ENCODE measurements around the gene ANKS3.

The ANKS3 gene, protein sequence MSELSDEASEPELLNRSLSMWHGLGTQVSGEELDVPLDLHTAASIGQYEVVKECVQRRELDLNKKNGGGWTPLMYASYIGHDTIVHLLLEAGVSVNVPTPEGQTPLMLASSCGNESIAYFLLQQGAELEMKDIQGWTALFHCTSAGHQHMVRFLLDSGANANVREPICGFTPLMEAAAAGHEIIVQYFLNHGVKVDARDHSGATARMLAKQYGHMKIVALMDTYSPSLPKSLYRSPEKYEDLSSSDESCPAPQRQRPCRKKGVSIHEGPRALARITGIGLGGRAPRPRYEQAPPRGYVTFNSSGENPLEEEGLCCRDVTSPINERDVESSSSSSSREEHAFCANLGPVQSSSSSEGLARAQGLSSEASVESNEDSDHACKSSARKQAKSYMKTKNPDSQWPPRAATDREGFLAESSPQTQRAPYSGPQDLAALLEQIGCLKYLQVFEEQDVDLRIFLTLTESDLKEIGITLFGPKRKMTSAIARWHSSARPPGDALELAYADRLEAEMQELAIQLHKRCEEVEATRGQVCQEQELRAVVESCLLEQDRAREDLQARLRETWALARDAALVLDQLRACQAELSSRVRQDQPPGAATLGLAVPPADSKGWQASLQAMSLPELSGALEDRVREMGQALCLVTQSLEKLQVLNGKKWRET

DNA sequence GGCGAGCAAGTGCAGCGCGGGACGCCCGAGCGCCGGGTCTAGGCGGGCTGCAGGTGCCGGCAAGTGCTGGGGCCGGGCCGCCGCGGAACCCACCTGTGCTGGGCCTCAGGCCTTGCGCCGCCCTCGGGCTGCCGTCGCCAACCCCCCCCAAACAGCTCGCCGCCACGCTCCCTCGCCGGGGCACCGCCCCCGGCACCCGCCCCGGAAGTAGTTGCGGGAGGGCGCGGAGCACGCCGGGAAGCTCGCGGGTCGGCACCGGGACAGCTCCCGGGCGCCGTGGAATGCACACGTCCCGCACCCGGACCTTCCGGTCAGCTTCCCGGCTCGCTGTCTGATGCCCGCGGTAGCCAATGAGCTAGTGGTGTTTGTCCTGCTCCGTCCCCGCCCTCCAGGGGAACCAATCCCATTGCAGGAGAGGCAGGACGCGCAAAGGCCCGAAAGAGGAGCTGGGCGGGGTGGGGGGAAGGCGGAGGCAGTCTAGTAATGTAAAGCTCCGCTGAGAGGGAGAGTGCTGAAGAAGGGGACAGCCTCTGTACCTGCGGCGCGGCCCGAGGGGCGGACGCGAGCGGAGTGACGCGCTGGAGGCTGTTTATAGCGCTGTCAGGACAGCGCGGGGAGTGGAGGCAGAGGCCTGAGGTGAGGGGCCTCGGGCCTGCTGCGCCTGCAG is at the start of gene ANKS3, which contains the start of gene DNAAF8:
Gene ANKS3 (minus strand): TSS at position 209 of the 667 bp plus-strand sequence. CDS start 4,122 bp downstream, outside the sequence.
Gene DNAAF8 (plus strand): TSS at position 475 of the 667 bp plus-strand sequence. CDS start 1,978 bp downstream, outside the sequence.
- ATAC-seq: peak; percentile 84

DNA sequence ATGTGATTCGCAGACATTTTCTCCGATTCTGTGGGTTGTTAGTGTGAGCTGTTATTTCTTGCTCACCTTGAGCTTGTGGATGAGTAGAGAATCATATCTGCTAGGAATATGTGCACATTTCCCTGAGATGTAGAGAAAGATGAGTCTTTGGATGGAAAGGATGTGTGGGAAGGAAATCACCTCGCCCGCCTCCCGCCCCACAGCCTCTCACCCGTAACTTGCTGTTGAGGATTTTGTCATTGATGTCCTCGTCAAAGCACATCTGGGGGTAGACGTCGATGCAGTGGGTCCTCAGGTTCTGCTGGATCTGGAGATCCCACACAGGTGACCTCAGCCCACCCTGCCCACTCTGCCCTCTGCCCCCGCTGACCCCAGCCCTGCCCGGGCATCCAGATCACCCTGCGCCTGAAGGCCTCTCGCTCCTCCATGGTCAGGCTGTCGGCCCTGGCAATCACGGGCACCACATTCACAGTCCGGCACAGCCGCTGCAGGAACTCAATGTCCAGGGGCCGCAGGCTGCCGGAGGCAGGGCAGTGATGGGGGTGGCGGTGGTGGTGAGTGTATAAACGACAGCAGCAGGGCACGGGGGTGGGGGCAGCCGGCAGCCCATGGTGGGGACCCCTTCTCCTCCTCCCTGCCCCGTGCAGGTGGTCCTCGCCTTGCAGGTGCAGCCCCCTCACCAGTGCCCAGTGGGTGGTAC is 49.3 kb upstream of the ANKS3 start:
- no peak for ATAC-seq

DNA sequence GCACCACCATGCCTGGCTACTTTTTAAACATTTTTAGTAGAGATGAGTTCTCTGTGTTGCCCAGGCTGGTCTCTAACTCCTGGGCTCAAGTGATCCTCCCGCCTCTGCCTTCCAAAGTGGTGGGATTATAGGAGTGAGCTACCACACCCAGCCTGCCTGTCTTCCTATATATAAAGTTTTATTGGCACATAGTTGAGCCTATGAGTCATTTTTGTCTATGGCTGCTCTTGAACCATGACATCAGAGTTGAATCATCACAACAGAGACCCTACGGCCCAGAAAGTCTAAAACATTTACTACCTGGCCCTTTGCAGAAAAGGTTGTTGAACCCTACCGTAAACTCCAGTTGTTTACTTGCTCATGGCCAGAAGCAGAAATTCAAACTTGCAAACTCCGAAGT is 46.2 kb upstream of the ANKS3 start:
- no peak for ATAC-seq

DNA sequence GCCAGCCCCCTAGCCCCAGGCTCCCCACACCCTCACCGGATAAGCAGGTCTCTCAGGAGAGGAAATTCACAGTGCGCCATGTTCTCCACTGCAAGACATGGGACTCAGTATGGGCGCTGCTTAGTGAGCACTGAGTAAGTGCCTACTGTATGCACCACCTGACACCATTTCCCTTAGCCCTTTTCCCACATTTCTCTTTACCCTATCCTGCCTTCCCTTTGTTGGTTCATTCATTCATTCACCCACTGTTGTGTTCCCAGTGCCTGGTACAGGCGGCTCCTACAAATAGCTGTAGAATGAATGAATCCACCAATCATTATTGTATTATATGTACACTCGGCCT is 44.0 kb upstream of the ANKS3 start:
- no peak for ATAC-seq

DNA sequence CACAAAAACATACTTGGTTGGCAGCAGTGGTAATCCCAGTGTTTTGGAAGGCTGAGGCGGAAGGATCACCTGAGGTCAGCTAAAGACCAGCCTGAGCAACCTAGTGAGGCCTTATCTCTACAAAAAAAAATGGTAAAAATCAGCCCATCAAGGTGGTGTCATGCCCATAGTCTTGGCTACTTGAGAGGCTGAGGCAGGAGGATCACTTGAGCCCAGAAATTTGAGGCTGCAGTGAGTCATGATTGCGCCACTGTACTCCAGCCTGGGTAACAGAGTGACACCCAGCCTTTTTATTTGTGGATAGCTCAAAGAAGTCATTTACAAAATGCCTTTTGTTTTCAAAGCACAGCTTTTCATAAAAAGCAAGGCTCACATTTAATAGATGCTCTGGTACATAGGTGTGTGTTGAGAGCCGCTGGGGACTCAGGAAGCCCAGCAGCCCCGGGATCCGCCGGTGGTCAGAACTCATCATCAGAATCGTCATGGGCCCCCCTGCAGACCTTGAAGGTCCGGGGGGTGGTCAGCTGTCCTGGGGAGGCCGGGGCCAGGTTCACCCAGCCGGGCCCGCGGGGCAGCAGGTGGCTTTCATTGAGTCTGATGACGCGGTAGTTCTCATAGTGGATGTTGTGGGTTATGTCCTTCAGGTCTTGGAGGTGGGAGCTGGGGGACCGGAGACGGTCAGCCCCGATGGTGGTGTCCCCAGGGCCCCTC is 43.4 kb upstream of the ANKS3 start:
- no peak for ATAC-seq

DNA sequence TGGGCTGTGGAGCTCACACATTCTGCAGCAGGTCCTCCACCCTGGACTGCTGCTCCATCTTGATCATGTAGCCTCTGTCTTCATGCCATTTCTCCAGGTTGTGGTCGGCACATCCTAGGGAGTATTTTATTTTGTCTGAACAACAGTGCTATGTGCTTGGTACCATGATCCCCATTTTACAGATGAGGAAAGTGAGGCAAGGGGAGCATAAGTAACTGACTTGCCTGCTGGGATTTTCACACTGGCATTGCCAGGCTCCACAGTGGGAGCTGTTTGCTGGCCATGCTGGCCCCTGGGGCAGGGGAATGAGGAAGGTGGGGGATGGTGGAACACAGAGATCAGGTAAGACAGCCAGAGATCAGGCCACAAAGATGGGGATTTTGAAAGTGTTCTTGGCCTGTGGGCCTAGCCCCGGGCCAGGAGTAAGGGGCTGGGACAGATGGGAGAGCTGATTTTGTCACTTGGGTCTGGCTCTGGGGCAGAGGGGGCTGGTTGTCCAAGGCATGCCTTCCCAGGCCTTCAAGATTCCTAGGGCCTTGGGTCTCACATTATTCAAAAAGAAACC is 42.2 kb upstream of the ANKS3 start:
- no peak for ATAC-seq

DNA sequence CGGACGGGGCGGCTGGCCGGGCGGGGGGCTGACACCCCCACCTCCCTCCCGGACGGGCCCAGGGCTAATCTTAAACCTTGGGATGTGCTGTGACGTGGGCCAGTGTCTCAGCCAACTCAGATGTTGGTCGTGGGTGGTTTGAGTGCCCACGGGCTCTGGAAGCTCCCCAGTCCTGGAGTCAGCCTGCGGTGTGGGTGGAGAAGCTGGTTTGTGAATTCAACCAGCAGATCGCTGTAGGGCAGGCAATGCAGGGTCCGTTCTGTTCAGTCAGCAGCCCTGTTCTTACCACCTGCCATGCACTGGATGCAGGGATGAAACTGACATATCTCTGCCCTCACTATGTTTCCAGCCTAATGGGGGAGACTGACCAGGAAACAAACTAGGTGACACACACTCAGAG is 40.9 kb upstream of the ANKS3 start:
- no peak for ATAC-seq

DNA sequence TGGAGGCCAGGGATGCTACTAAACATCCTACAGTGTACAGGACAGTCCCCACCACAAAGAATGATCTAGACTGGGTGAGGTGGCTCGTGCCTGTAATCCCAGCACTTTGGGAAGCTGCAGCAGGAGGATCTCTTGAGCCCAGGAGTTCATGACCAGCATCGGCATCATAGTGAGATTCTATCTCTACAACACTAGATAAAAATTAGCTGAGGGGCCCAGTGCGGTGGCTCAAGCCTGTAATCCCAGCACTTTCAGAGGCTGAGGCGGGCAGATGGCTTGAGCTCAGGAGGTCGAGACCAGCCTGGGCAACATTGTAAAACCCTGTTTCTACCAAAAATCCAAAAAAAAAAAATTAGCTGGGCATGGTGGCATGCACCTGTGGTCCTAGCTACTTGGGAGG is 38.3 kb upstream of the ANKS3 start:
- no peak for ATAC-seq

DNA sequence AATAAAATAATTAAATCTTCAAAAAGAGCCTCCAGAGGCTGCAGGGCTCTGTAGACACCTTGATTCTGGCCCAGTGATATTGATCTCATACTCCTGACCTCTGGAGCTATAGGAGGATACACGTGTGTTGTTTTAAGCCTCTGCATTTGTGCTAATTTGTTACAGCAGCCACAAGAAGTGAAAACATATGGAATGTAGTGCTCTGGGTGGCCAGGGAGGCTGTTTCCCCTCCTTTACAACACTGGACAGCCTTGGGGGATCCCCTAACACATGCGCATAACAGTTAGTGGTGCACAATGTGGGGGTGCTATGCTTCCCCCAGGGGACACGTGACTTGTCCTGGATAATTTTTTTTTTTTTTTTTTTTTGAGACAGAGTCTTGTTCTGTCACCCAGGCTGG is 37.6 kb upstream of the ANKS3 start:
- no peak for ATAC-seq

DNA sequence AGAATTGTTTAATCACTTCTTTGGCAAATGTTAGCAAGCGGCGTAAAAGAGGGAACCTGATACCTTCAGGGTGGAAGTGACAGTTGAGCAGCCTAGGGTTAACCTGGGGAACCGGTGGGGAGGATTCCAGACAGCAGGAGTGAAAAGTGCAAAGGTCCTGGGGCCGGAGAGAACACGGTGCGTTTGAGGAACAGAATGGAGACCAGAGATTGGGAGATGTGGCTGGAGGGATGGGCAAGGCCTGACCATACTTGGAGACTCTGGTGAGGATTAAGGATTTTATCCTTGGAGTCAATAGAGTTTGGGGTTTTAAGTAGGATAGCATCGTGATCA is 35.2 kb upstream of the ANKS3 start:
- ATAC-seq: no peak

DNA sequence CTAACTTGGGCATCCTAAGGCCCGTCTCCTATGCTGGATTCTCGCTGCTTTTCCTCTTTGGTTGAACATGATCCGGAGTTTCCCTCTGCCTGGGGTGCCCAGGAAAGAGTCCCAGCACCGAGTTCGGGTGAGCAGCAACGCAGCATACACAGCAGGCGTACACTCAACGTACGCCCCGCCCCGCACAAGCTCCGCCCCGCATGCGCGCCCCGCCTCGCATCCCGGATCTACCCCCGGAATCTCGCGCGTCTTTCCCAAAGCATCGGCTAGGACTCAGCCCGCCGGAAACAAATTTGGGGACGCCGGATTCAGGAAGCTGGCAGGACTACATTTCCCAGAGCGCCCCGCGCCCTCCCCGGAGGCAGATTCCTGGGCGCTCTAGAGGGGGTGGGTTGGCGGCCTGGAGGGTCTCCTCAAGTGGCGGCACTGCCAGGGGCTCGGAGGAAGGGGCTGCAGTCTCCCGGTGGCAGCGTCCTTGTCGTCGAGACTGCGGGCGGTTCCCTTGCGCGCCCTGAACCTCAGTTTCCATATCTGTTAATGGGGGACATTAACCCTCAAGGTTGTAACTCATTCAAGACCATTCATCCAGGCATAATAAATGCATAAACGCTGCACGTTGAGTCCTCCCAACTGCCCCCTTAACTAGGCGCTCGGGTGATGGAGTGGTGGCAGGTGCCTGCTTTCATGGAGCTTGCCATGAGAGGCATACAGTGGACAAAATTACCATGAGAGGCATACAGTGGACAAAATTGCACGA is 34.7 kb upstream of the ANKS3 start:
- peak; percentile 61 to 71 for ATAC-seq

DNA sequence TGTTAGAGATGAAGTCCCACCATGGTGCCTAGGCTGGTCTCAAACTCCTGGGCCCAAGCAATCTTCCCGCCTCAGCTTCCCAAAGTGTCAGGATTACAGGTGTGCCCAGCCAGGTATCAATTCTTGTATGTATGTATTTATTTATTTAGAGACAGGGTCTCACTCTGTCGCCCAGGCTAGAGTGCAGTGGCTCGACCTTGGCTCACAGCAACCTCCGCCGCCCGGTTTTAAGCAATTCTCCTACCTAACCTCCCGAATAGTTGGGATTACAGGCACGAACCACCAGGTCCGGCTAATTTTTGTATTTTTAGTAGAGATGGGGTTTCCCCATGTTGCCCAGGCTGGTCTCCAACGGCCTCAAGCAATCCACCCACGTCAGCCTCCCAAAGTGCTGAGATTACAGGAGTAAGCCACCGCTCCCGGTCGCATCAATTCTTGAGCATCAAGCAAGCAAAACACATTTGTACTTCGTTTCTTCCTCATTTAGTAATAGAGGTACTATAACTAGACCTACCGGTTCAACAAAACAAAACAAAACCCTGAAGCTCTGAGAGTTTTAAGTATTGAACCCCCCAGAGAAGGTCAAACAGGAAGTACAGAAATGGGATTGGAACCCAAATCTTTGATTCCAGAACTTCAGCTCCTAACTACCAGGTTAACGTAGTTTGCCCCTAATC is 33.9 kb upstream of the ANKS3 start:
- ATAC-seq: no peak

DNA sequence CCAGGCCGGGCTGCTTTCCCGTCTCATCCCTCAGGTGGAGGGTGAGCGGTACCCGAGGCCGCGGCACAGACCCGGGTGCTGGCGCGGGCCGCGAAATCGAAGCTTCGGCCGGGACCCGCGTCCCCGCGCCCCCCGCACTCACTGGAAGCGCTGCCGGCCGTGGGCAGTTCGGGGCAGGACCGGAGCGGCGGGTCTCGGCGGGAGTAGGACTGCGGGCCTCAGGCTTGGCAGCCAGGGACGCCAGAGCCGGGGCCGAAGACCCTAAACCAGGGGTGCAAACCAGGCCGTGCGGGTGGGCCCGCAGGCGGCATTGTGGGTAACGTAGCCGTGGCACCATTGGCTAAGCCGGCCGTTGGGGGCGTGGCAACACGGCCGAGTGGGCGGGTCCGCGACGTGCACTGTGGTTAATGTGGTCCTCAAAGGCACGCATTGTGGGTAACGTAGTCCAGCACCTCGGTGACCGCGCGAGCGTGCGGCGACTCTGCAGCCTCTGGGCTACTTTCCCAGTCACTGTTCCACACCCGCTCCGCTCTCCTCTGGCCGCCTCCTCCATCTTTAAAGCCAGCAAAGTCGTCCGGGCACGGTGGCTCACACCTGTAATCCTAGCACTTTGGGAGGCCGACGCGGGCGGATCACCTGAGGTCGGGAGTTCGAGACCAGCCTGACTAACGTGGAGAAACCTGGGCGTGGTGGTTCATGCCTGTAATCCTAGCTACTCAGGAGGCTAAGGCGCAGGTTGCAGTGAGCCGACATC is 33.0 kb upstream of the ANKS3 start, which contains the start of gene ZNF500:
Gene ZNF500 (minus strand): TSS at position 288 of the 754 bp plus-strand sequence. CDS start 1,184 bp downstream, outside the sequence.
- ATAC-seq: peak; percentile 95 to 96

DNA sequence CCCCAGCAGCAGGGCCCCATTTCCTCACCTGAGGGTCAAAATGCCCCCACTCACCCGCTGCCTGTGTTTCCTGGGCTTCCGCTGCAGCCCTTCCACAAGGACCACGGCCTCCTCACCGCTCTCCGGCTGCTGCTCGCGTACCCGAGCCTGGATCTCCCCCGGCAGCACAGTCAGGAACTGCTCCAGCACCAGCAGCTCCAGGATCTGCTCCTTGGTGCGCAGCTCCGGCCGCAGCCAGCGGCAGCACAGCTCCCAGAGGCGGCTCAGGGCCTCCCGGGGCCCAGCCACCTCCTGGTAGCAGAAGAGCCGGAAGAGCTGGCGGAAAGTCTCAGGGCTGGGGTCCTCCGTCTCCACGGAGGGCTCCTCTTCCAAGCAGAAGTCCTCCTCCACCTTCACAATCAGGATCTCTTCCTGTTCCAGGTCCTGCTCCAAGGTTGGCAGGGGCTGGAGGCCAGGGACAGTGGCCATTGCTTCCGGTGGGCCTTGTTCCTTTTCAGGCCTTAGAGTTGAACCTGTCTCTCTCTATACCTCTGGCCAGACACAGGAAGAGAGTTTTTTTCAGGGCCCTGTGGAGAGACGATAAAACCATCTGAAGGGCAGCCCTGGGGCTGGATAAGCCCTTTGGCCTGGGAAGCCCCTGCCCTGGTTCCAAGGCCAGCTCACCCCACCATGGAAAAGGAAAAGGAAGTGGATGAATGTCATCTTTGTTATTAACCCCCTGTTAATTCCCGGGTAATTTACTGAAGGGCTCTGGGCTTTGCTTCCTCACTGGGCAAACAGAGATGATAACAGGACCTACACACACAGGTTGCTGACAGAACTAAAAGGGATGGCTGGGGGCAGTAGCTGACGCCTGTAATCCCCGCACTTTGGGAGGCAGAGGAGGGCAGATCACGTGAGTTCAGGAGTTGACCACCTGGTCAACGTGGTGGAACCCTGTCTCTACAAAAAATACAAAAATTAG is 31.7 kb upstream of the ANKS3 start:
- ATAC-seq: no peak

DNA sequence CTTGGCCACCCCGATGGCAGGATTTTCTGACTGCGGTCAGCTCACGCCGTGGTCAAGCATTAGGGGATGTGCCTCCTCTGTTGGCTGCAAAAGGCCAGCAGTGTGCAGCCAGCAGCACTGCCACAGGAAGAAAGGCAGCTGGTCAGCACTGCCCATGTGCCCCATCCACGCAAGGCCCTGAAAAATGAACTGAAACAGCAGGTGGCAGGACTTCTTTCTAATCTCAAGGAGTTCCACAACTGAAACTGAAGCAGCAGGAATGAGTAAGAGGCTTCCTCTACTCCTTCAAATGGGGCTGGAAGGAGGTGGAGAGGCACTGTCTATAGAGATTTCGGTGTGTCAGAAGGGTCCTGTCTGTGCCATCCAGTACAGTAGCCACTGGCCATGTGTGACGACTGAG is 29.7 kb upstream of the ANKS3 start:
- ATAC-seq: no peak

DNA sequence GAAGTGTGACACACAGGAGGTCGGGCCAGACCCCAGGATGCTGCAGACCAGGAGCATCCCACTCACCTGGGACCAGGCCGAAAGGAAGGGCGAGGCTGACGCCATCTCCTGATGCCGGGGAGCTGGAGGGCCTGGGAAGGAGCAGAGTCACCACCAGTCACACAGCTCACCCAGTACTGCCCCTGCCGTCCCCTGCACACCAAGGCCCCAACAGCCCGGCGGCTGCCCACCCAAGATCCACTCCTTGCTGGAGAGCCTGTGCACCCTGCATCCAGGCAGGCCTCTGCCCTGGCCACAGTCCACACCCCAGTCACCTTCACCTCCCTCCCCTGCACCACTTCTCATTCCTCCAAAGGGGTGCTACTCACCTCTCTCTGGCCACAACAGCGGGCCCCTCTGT is 28.1 kb upstream of the ANKS3 start:
- ATAC-seq: no peak

DNA sequence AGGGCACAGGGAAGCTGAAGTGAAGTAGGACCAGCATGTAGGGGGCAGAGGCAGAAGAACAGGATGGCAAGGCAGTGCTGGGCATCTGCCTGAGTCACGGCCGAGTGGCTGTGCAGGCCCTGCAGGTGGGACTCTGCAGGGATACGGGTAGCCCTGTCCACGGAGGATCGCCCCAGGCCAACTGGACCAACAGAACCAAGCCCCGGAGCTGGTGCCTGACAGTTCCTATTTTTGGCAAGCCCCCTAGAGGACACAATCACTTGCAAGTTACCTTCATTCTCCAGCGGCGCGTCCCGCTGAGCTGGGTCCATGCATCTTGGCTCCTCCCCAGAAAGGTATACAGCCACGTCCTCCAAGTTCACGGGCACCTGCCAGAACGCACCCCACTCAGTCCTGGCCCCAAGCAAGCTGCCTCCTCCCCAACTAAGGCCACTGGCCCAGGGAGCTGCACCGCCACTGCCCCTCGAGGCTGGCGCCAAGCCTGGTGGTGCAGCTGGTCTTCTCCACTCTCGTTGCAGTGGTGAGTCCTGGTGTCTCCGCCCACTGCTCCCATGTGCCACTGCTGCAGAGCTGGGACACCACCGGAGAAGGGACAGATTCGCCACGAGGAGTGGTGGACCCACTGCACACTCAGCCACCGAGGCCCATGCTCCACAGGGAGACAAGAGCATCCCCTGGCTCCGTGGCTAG is 26.3 kb upstream of the ANKS3 start:
- ATAC-seq: no peak

DNA sequence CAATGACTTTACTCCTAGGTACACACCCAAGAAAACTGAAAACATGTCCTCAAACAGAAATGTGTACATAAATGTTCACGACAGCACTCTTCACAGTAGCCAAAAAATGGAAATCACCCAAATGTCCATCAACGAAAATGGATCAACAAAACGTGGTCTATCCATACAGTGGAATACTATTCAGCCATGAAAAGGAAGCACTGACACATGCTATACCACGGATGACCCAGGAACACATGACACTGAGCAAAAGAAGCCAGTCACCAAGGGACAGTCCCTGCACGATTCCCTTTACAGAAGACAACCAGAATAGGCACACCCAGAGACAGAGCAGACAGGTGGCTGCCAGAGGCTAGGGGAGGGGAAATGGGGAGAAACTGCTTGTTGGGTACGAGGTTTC is 21.6 kb upstream of the ANKS3 start:
- no peak for ATAC-seq

Data from activated CD4-positive, CD25-positive, alpha-beta regulatory T cell treated with anti-CD3 and anti-CD28 coated beads, Interleukin-2, amount 50 U/mL, for 24 hours (primary cell).